GM12874 (cell line): Measurements from ENCODE around the gene KHDC3L.

Experiments
- TF ChIP-seq, protein P1 (sequence below): IDR thresholded peaks from 2 replicates; pipeline ENCODE4 v1.5.1; 2011; ENCODE audit warnings: low read depth, mild to moderate bottlenecking, control low read depth, low read length, moderate library complexity; ENCODE audit not compliant: insufficient read depth

KHDC3L gene, protein sequence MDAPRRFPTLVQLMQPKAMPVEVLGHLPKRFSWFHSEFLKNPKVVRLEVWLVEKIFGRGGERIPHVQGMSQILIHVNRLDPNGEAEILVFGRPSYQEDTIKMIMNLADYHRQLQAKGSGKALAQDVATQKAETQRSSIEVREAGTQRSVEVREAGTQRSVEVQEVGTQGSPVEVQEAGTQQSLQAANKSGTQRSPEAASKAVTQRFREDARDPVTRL

DNA sequence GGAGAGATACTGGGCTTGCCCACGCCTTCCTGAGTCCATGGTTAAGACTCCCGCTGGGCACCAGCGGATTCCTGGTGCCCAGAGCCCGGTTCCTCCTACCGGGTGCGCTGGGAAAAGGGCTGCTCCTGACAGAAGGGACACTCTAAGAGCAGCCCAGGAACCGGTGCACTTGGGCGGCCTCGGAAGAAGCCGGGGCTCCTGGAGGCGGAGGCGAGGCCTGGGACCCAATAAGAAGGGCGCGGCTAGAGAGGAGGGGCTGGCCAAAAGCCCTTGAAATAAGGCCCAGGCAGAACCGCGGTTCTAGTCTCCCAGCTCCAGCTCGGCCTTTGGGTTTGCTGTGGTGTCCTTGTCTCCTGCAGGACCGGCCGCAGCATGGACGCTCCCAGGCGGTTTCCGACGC, at the start of gene KHDC3L:
Gene KHDC3L (plus strand): TSS at position 301 of the 400 bp plus-strand sequence. CDS start 72 bp downstream, at position 373.
- TF ChIP-seq, protein P1, sequence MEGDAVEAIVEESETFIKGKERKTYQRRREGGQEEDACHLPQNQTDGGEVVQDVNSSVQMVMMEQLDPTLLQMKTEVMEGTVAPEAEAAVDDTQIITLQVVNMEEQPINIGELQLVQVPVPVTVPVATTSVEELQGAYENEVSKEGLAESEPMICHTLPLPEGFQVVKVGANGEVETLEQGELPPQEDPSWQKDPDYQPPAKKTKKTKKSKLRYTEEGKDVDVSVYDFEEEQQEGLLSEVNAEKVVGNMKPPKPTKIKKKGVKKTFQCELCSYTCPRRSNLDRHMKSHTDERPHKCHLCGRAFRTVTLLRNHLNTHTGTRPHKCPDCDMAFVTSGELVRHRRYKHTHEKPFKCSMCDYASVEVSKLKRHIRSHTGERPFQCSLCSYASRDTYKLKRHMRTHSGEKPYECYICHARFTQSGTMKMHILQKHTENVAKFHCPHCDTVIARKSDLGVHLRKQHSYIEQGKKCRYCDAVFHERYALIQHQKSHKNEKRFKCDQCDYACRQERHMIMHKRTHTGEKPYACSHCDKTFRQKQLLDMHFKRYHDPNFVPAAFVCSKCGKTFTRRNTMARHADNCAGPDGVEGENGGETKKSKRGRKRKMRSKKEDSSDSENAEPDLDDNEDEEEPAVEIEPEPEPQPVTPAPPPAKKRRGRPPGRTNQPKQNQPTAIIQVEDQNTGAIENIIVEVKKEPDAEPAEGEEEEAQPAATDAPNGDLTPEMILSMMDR, result no peak

- TF ChIP-seq, protein P1, result no peak
Observed at GRCh38 chr6:73314577-73315492, 47.6 kb upstream of the KHDC3L start.

GRCh38 chr6:73323323-73323722, 39.1 kb upstream of the KHDC3L start:
- TF ChIP-seq, protein P1, result no peak

DNA sequence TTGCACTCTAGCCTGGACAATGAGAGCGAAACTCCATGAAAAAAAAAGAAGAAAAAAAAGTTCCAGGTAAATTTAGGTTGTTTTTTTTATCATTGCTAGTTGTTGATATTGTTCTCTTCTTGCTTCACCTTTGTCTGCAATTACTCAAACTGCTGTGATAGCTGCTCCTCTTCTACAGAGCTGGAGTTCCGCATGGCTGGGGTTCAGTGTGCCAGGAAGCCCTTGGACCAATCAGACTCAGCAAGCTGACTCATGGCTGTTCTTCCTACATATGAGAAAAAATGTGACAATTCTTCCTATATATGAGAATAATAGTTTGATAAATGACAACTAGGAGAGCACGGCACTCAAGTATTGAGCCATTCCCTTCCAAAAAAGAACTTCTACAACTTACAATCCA, 36.8 kb upstream of the KHDC3L start:
- TF ChIP-seq, protein P1, result no peak

- TF ChIP-seq, protein P1, result no peak
Observed at GRCh38 chr6:73328790-73329189, 33.7 kb upstream of the KHDC3L start.

DNA sequence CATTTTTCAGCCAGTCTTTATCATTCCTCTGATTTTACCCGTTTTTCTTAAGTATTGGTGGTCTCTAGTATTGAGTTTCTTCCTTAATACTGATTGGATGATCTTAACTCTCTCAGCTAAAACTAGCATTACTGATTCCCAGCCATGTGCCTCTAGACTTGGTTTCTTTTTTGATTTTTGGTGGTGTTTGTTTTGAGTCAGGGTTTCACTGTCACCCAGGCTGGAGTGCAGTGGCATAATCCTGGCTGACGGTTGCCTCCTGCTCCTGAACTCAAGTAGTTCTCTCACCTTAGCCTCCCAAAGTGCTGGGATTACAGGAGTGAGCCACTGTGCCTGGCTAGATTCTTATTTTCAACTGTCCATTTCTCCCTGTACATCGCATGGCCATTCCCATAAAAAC, 33.3 kb upstream of the KHDC3L start:
- TF ChIP-seq, protein P1, result no peak

GRCh38 chr6:73339340-73339739, 23.1 kb upstream of the KHDC3L start:
- TF ChIP-seq, protein P1, result no peak
